Neural cell (in vitro differentiated cells): ENCODE data around the gene TAS2R38. TPM values are rescaled to one million over a fixed set of nuclear protein-coding genes. Genes with fewer than 3 reads are reported as not detected.

Experiments used
- H2AFZ ChIP-seq: fragments of 200-600, 300-800 bp; sonication (generic), shearing (Covaris generic); 2 replicates; pipeline ENCODE4 v1.6.0; 2014; ENCODE audit warnings: low read depth, mild to moderate bottlenecking, antibody characterized with exemption, low read length, moderate library complexity
- H3F3A ChIP-seq: fragments of 200-600 bp; shearing (Covaris generic); 2 replicates; pipeline ENCODE4 v1.6.1; 2016; ENCODE audit warnings: mild to moderate bottlenecking, moderate library complexity, mixed read lengths, antibody characterized with exemption, low read length; ENCODE audit not compliant: insufficient read depth, poor library complexity, severe bottlenecking
- H3K27ac ChIP-seq: fragments of 200-600, 300-800 bp; sonication (generic), shearing (Covaris generic); 2 replicates; pipeline ENCODE4 v1.5.1; 2014; ENCODE audit warnings: mild to moderate bottlenecking, low read length, moderate library complexity
- H3K27me3 ChIP-seq: fragments of 300-800, 200-600 bp; sonication (generic), shearing (Covaris generic); 2 replicates; pipeline ENCODE4 v1.6.0; 2014; ENCODE audit warnings: mild to moderate bottlenecking, low read depth, low read length, moderate library complexity; ENCODE audit not compliant: insufficient read depth
- H3K36me3 ChIP-seq: fragments of 300-800, 200-600 bp; sonication (generic), shearing (Covaris generic); 2 replicates; pipeline ENCODE4 v1.5.1; 2014; ENCODE audit warnings: mild to moderate bottlenecking, antibody characterized with exemption, low read length, moderate library complexity; ENCODE audit not compliant: insufficient read depth
- H3K4me2 ChIP-seq: fragments of 300-800, 200-600 bp; sonication (generic), shearing (Covaris generic); 2 replicates; pipeline ENCODE4 v1.6.0; 2014; ENCODE audit warnings: mild to moderate bottlenecking, low read length
- H3K4me3 ChIP-seq: fragments of 300-800, 200-600 bp; sonication (generic), shearing (Covaris generic); 2 replicates; pipeline ENCODE4 v1.5.1; 2014; ENCODE audit warnings: mild to moderate bottlenecking, low read length, moderate library complexity
- H3K79me2 ChIP-seq: fragments of 200-600 bp; shearing (Covaris generic); replicated peaks from 2 replicates; pipeline ENCODE4 v1.6.0; 2014; ENCODE audit warnings: mild to moderate bottlenecking, low read length, moderate library complexity; ENCODE audit not compliant: insufficient read depth
- H3K9ac ChIP-seq: fragments of 300-800, 200-600 bp; sonication (generic), shearing (Covaris generic); 2 replicates; pipeline ENCODE4 v1.6.1; 2016; ENCODE audit warnings: mild to moderate bottlenecking, low read length, mixed read lengths
- H3K9me2 ChIP-seq: fragments of 200-600 bp; shearing (Covaris generic); 2 replicates; pipeline ENCODE4 v1.6.1; 2016; ENCODE audit warnings: mild to moderate bottlenecking, low read length, mixed read lengths; ENCODE audit not compliant: insufficient read depth
- H3K9me3 ChIP-seq: fragments of 200-600, 300-800 bp; sonication (generic), shearing (Covaris generic); 2 replicates; pipeline ENCODE4 v1.6.1; 2016; ENCODE audit warnings: mild to moderate bottlenecking, mixed run types, low read length, moderate library complexity, mixed read lengths
- H4K20me1 ChIP-seq: fragments of 200-600 bp; shearing (Covaris generic); 2 replicates; pipeline ENCODE4 v1.6.1; 2016; ENCODE audit warnings: mild to moderate bottlenecking, mixed run types; ENCODE audit not compliant: insufficient read depth
- CTCF ChIP-seq: fragments of 450-650 bp; IDR thresholded peaks from 2 replicates; pipeline ENCODE4 v1.5.1; 2014; ENCODE audit warnings: antibody characterized with exemption, mild to moderate bottlenecking, moderate library complexity; ENCODE audit not compliant: poor library complexity, severe bottlenecking
- EP300 ChIP-seq: fragments of 450-650 bp; conservative IDR thresholded peaks from 2 replicates; pipeline ENCODE4 v1.6.1; 2014; ENCODE audit warnings: antibody characterized with exemption, mild to moderate bottlenecking, moderate library complexity; ENCODE audit not compliant: poor library complexity, severe bottlenecking
- EZH2 ChIP-seq: fragments of 200-600, 300-800 bp; shearing (Covaris generic), sonication (generic); IDR thresholded peaks from 2 replicates; pipeline ENCODE4 v1.6.1; 2014; ENCODE audit warnings: antibody characterized with exemption, low read length, borderline replicate concordance, mild to moderate bottlenecking; ENCODE audit not compliant: insufficient read depth, poor library complexity, severe bottlenecking
- MXI1 ChIP-seq: fragments of 450-650 bp; conservative IDR thresholded peaks from 2 replicates; pipeline ENCODE4 v1.6.1; 2014; ENCODE audit warnings: antibody characterized with exemption, mild to moderate bottlenecking; ENCODE audit not compliant: poor library complexity, severe bottlenecking
- POLR2AphosphoS5 ChIP-seq: IDR thresholded peaks from 2 replicates; pipeline ENCODE4 v1.6.1; 2012
- RAD21 ChIP-seq: fragments of 450-650 bp; conservative IDR thresholded peaks from 2 replicates; pipeline ENCODE4 v1.6.1; 2014; ENCODE audit warnings: antibody characterized with exemption, mild to moderate bottlenecking, moderate library complexity
- REST ChIP-seq: IDR thresholded peaks from 2 replicates; pipeline ENCODE4 v1.6.1; 2012; ENCODE audit warnings: borderline replicate concordance
- SMC3 ChIP-seq: fragments of 450-650 bp; conservative IDR thresholded peaks from 2 replicates; pipeline ENCODE4 v1.6.1; 2014; ENCODE audit warnings: antibody characterized with exemption, mild to moderate bottlenecking, moderate library complexity; ENCODE audit not compliant: poor library complexity
- TAF1 ChIP-seq: IDR thresholded peaks from 2 replicates; pipeline ENCODE4 v1.6.1; 2012; ENCODE audit warnings: low read depth
- polyA plus RNA-seq: library from polyadenylated mRNA; depleted of rRNA; stranded (reverse); fragments of >200 nt; gene quantifications from 2 replicates; pipeline ENCODE4 v1.2.3, GENCODE V29; 2014

Gene TAS2R38
- polyA plus RNA-seq, 1 donor from 2014 or later, result not detected

- Histone ChIP-seq H3K27me3 (no peaks in the 10 kb centered on the region), H3K27ac (no peak overlapping the region), H3K79me2 (no peaks in the 10 kb centered on the region), H3K9me3 (no peaks in the 10 kb centered on the region), H4K20me1 (no peaks in the 10 kb centered on the region), H3K4me2 (no peak overlapping the region), H3F3A (no peaks in the 10 kb centered on the region), H3K4me3 (no peak overlapping the region), H3K9ac (no peak overlapping the region), H2AFZ (no peak overlapping the region), H3K36me3 (no peaks in the 10 kb centered on the region), H3K9me2 (no peaks in the 10 kb centered on the region)
- TF ChIP-seq POLR2AphosphoS5 (no peak), EZH2 (no peak), EP300 (no peak), TAF1 (no peak), CTCF (no peak), REST (no peak), SMC3 (no peak), RAD21 (no peak), MXI1 (no peak)
Observed at GRCh38 chr7:141960687-141961422, 12.7 kb downstream of the TAS2R38 start.

GRCh38 chr7:141956084-141956483 lies 17.5 kb downstream of the TAS2R38 start:
- Histone ChIP-seq H4K20me1 (no peaks in the 10 kb centered on the region), H3K27ac (no peak overlapping the region), H3K4me3 (no peak overlapping the region), H3K9ac (no peak overlapping the region), H3K36me3 (no peaks in the 10 kb centered on the region), H3K4me2 (no peak overlapping the region), H3K27me3 (no peaks in the 10 kb centered on the region), H2AFZ (no peak overlapping the region), H3K79me2 (no peaks in the 10 kb centered on the region), H3K9me2 (no peaks in the 10 kb centered on the region), H3K9me3 (no peaks in the 10 kb centered on the region), H3F3A (no peaks in the 10 kb centered on the region)
- no peak for TF ChIP-seq EZH2
- TF ChIP-seq REST, result no peak
- no peak for TF ChIP-seq CTCF
- TF ChIP-seq MXI1, result no peak
- TF ChIP-seq RAD21, result no peak
- no peak for TF ChIP-seq SMC3
- no peak for TF ChIP-seq EP300
- no peak for TF ChIP-seq POLR2AphosphoS5
- no peak for TF ChIP-seq TAF1
